ENCODE data around the gene U2AF1.
"Not testable (repeated sequence)": the region's sequence is repeated elsewhere in the genome, so short reads cannot be mapped to it uniquely, and the experiment has no call there.

GRCh38 chr21:43062955-43063664, 44.3 kb downstream of the U2AF1 start:
- not testable (repeated sequence) for TF ChIP-seq CTCF (optimal IDR thresholded peaks at IDR 0.05 in 1 of 3, IDR thresholded peaks at IDR 0.05 in 1 of 3, conservative IDR thresholded peaks at IDR 0.05 in 1 of 3; ENCODE audit: extremely low read depth in 1 of 3, insufficient read depth in 2 of 3, low read length in 3 of 3); EZH2 (IDR thresholded peaks at IDR 0.05; ENCODE audit: low read length)

Data from keratinocyte (primary cell).